Astrocyte (in vitro differentiated cells and primary cell): ENCODE results near the gene SNTN.

Experiments
- CTCF ChIP-seq: IDR thresholded peaks from 2 replicates; pipeline ENCODE4 v1.5.1; 2011; ENCODE audit warnings: low read depth, mild to moderate bottlenecking, inconsistent platforms, low read length, moderate library complexity; ENCODE audit not compliant: insufficient read depth
- EZH2 ChIP-seq: IDR thresholded peaks from 2 replicates; pipeline ENCODE4 v1.6.1; 2012; ENCODE audit warnings: mild to moderate bottlenecking, low read length, inconsistent platforms; ENCODE audit not compliant: insufficient read depth

- TF ChIP-seq EZH2, result no peak
- TF ChIP-seq CTCF, result no peak
These were observed 44.8 kb upstream of the SNTN start for GRCh38 chr3:63607716-63608115.
